Inferior parietal cortex (tissue), 1 donor: ENCODE results near the gene SEPSECS.

Experiments used
- DNase-seq: peaks from one replicate; pipeline ENCODE4 v3.0.0-alpha.2; 2016; ENCODE audit errors: extremely low spot score

Gene SEPSECS

GRCh38 chr4:25159837-25160713 lies at the start of gene SEPSECS:
TSS of gene SEPSECS (minus strand) at chr4:25160449. CDS start at chr4:25160369, 80 bp downstream.
- peak; percentile 99 for DNase-seq

- no peak for DNase-seq
These were observed 49.5 kb upstream of the SEPSECS start for GRCh38 chr4:25209702-25210101.

GRCh38 chr4:25207997-25208396 lies 47.7 kb upstream of the SEPSECS start:
- no peak for DNase-seq

GRCh38 chr4:25198713-25199112 lies 38.5 kb upstream of the SEPSECS start:
- DNase-seq = no peak

- no peak for DNase-seq
These were observed 30.2 kb upstream of the SEPSECS start for GRCh38 chr4:25190407-25190806.

- DNase-seq = no peak
These were observed 23.8 kb upstream of the SEPSECS start for GRCh38 chr4:25184056-25184455.

- no peak for DNase-seq
These were observed 22.7 kb upstream of the SEPSECS start for GRCh38 chr4:25182937-25183336.

- DNase-seq = no peak
These were observed 20.4 kb upstream of the SEPSECS start for GRCh38 chr4:25180524-25181131.

GRCh38 chr4:25178838-25179261 lies 18.6 kb upstream of the SEPSECS start:
- no peak for DNase-seq

GRCh38 chr4:25177147-25177546 lies 16.9 kb upstream of the SEPSECS start:
- no peak for DNase-seq

GRCh38 chr4:25174674-25175073 lies 14.4 kb upstream of the SEPSECS start:
- no peak for DNase-seq

GRCh38 chr4:25172961-25173915 lies 13.0 kb upstream of the SEPSECS start:
- DNase-seq = peak; percentile 66

GRCh38 chr4:25171201-25171865 lies 11.1 kb upstream of the SEPSECS start:
- no peak for DNase-seq

GRCh38 chr4:25169446-25169845 lies 9.2 kb upstream of the SEPSECS start:
- DNase-seq = no peak

- no peak for DNase-seq
These were observed 5.7 kb upstream of the SEPSECS start for GRCh38 chr4:25165916-25166315.

- no peak for DNase-seq
These were observed 2.9 kb upstream of the SEPSECS start for GRCh38 chr4:25163196-25163595.

- no peak for DNase-seq
These were observed 2.3 kb upstream of the SEPSECS start for GRCh38 chr4:25162566-25162965.

GRCh38 chr4:25161593-25161950 lies 1.3 kb upstream of the SEPSECS start:
- no peak for DNase-seq

- DNase-seq = no peak
These were observed 704 bp upstream of the SEPSECS start for GRCh38 chr4:25160714-25161592.

GRCh38 chr4:25158817-25159216 lies 1.4 kb downstream of the SEPSECS start:
- DNase-seq = no peak

- DNase-seq = no peak
These were observed 3.2 kb downstream of the SEPSECS start for GRCh38 chr4:25157081-25157480.
